GM19467 (cell line): Measurements from ENCODE around the gene STK32B.
"Not testable (repeated sequence)": the region's sequence is repeated elsewhere in the genome, so short reads cannot be mapped to it uniquely, and the experiment has no call there.

Experiments
- ATAC-seq: cut with Tn5 transposase; IDR thresholded peaks from one replicate; pipeline ENCODE4 v1.9.1; 2021; ENCODE audit warnings: mild to moderate bottlenecking, moderate library complexity; ENCODE audit not compliant: unreplicated experiment

The STK32B gene

GRCh38 chr4:5203309-5203992, 152.2 kb downstream of the STK32B start:
- no peak for ATAC-seq

GRCh38 chr4:5203993-5204310, 152.7 kb downstream of the STK32B start:
- no peak for ATAC-seq

GRCh38 chr4:5204781-5205180, 153.5 kb downstream of the STK32B start:
- ATAC-seq, result no peak

GRCh38 chr4:5206016-5206790, 154.9 kb downstream of the STK32B start:
- ATAC-seq, result no peak

- ATAC-seq, result no peak
Measured at GRCh38 chr4:5209862-5210261, 158.6 kb downstream of the STK32B start.

- no peak for ATAC-seq
Measured at GRCh38 chr4:5211282-5211839, 160.1 kb downstream of the STK32B start.

- ATAC-seq, result no peak
Measured at GRCh38 chr4:5212255-5213013, 161.2 kb downstream of the STK32B start.

GRCh38 chr4:5213087-5213595, 161.9 kb downstream of the STK32B start:
- ATAC-seq, result no peak

GRCh38 chr4:5215321-5215720, 164.0 kb downstream of the STK32B start:
- ATAC-seq, result no peak

- ATAC-seq, result no peak
Measured at GRCh38 chr4:5217421-5217820, 166.1 kb downstream of the STK32B start.

GRCh38 chr4:5218376-5219069, 167.2 kb downstream of the STK32B start:
- ATAC-seq, result no peak

GRCh38 chr4:5220028-5220427, 168.7 kb downstream of the STK32B start:
- no peak for ATAC-seq

GRCh38 chr4:5222047-5222446, 170.8 kb downstream of the STK32B start:
- ATAC-seq, result no peak

- ATAC-seq, result no peak
Measured at GRCh38 chr4:5222951-5223350, 171.7 kb downstream of the STK32B start.

- ATAC-seq, result no peak
Measured at GRCh38 chr4:5224340-5224739, 173.1 kb downstream of the STK32B start.

- no peak for ATAC-seq
Measured at GRCh38 chr4:5232549-5232948, 181.3 kb downstream of the STK32B start.

GRCh38 chr4:5237086-5237660, 185.9 kb downstream of the STK32B start:
- no peak for ATAC-seq

- no peak for ATAC-seq
Measured at GRCh38 chr4:5238173-5238572, 186.9 kb downstream of the STK32B start.

GRCh38 chr4:5247061-5247460, 195.8 kb downstream of the STK32B start:
- ATAC-seq, result not testable (repeated sequence)

GRCh38 chr4:5247735-5248134, 196.5 kb downstream of the STK32B start:
- ATAC-seq, result no peak
